SKM-1 (cell line): ENCODE data around the gene GLT1D1.

Experiments
- DNase-seq: peaks from one replicate; lab custom pipeline; 2025; ENCODE audit not compliant: unreplicated experiment; lab: John Stamatoyannopoulos, UW

The GLT1D1 gene

GRCh38 chr12:128911861-128912260 lies 58.6 kb downstream of the GLT1D1 start:
- no peak for DNase-seq

DNA sequence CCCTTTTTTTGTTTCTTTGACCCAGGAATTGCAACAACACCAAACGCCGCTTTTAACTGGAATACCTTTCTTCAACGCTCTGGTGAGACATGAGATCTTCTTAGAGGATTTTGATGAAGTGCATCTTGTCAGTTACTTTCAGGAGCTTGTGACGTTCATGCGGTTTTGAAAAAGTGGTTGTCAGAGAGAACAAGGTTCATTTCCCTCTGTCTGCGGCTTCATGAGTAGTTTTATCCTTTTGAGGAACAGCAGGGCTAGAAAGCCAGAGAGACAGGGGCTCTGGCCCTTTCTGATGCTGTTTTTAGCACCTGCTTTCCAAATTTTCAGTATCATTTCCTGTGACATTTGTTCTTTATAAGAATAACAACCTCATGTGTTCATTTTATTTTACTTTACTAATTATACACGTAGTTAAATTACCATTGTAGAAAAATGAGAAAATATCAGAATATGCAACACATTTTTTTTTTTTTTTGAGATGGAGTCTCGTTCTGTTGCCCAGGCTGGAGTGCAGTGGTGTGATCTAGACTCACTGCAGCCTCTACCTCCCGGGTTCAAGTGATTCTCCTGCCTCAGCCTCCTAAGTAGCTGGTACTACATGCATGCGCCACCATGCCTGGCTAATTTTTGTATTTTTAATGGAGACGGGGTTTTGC lies 61.8 kb downstream of the GLT1D1 start:
- peak; percentile 7 for DNase-seq

GRCh38 chr12:128916425-128916824 lies 63.1 kb downstream of the GLT1D1 start:
- DNase-seq: no peak

GRCh38 chr12:128918481-128919260 lies 65.4 kb downstream of the GLT1D1 start:
- DNase-seq: no peak

GRCh38 chr12:128920468-128920867 lies 67.2 kb downstream of the GLT1D1 start:
- DNase-seq: peak; percentile 13

DNA sequence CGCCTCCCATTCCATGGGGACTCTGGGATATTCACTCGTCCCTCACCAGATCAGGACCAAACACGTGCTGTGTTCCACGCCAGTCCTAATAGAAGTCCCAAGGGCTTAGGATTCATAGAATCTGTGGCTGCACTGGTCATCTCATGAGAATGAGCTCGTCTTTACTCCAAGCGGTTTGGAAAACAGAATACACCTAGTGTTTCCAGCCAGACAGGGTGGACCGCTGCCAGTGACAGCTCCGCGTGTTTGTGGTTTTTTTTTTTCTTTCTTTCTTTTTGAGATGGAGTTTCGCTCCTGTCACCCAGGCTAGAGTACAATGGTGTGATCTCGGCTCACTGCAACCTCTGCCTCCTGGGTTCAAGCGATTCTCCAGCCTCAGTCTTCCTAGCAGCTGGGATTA lies 75.1 kb downstream of the GLT1D1 start:
- DNase-seq: no peak

DNA sequence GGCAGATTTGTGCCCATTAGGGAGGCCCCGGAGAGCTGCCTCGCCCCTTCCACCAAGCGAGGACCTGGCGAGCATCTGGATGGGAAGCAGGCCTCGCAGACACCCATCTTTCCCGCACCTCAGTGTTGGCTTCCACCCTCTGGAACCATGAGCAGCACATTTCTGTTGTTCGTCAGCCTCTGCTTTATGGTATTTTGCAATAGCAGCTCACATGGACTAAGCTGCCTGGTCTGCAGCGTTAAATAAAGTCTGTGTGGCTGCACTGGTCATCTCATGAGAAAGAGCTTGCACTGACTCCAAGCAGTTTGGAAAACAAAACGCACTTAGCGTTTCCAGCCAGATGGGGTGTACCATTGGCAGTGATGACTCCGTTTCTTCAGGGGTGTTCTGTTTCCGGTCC lies 75.8 kb downstream of the GLT1D1 start:
- no peak for DNase-seq

GRCh38 chr12:128930606-128931005 lies 77.3 kb downstream of the GLT1D1 start:
- DNase-seq: no peak

DNA sequence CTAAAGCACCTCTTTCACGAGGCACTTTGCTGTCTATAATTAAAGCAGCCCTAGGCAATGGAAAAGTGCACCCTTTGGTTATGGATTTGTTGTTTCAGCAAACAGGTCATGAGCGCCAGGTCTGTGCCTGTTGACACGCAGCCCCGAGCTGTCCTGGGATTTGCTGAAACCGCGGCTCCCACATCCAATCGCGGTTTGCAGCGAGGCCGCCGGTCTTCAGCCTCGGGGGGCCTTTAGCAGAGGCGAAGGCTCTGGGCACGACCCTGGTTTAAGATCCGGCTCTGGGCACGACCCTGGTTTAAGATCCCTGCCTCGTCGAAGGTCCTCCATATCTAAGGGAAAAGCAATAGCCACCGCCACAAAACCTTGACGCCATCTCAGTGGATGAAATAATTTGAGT lies 79.2 kb downstream of the GLT1D1 start:
- no peak for DNase-seq

- no peak for DNase-seq
These were observed 79.8 kb downstream of the GLT1D1 start for GRCh38 chr12:128933039-128933438.

- no peak for DNase-seq
These were observed 80.6 kb downstream of the GLT1D1 start for GRCh38 chr12:128933926-128934325.

- no peak for DNase-seq
These were observed 85.6 kb downstream of the GLT1D1 start for GRCh38 chr12:128938886-128939285.

- no peak for DNase-seq
These were observed 87.0 kb downstream of the GLT1D1 start for GRCh38 chr12:128940090-128940888.

GRCh38 chr12:128940974-128941373 lies 87.7 kb downstream of the GLT1D1 start:
- DNase-seq: no peak

GRCh38 chr12:128942960-128943477 lies 89.7 kb downstream of the GLT1D1 start:
- DNase-seq: no peak

- no peak for DNase-seq
These were observed 91.7 kb downstream of the GLT1D1 start for GRCh38 chr12:128944956-128945355.

DNA sequence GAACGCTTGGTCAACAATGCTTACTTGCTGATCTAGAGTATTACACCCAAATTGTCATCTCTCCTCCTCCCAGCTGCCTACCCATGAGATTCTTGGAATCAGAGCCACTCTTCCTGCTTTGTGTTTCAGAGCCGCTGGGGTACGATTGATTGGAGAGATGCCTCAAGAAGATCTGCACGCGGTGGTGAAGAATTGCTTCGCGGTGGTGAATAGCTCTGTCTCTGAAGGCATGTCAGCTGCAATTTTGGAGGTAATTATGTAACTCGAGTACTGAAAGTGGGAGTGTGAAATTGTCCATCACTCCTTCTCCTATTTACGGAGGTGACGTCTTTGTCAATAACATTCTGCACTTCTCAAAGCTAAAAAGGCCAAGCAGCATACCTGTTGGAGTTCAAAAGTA lies 93.9 kb downstream of the GLT1D1 start:
- DNase-seq: no peak

DNA sequence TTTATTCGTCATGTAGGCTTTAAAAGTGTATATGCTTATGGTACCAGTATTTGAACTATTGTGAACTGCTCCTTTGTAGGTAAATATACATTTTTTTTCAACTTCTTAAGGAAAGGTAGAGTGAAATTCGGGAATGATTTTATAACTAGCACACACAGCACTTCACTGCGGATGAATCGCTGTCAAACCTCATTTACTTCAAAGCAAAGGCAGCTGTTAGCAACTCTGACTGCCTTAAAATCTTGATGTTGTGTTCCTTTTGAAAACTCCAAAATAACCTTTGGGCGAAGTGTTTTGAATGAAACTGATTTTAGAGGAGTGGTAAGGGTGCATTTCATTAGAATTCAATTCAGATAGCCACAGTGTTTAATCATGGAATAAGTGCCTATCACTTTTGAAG lies 95.8 kb downstream of the GLT1D1 start:
- DNase-seq: no peak

GRCh38 chr12:128951448-128951847 lies 98.2 kb downstream of the GLT1D1 start:
- DNase-seq: no peak

- DNase-seq: no peak
These were observed 103.5 kb downstream of the GLT1D1 start for GRCh38 chr12:128956755-128957154.

DNA sequence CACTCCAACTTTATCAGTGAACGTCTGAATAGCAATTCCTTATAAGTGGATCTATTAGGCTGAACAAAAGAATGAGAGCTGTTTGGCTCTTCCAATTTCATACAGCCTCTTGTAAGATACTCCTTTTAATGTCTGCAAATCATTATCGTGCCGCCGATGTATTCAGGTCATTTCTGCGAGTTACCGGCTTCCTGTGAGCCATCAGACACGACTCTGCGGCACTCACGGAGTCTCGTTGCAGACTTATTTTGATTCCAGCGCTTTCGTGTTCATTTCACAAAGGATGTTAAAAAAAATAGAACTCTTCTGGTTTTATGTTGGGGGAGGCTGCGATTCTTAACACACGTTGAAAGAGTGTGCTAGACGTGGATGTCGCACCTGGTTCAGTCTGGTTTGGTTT lies 106.6 kb downstream of the GLT1D1 start:
- DNase-seq: no peak
